ENCODE results near the gene PPP2R1B.
"Not testable (repeated sequence)": the region's sequence is repeated elsewhere in the genome, so short reads cannot be mapped to it uniquely, and the experiment has no call there.

Gene PPP2R1B

DNA sequence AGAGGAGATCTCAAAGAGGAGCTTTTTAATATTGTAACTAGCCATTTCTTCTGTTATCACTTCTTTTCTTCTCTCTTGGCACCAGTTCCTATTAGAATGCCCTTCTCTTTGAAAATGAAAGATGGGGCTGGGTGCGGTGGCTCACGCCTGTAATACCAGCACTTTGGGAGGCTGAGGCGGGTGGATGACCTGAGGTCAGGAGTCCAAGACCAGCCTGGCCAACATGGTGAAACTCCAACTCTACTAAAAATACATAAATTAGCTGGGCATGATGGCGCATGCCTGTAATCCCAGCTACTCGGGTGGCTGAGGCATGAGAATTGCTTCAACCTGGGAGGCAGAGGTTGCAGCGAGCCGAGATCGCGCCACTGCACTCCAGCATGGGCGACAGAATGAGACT is 18.1 kb upstream of the PPP2R1B start:
- in situ Hi-C loops (cut with MboI; ENCODE audit: low sequenced_read_pairs): not testable (repeated sequence)

DNA sequence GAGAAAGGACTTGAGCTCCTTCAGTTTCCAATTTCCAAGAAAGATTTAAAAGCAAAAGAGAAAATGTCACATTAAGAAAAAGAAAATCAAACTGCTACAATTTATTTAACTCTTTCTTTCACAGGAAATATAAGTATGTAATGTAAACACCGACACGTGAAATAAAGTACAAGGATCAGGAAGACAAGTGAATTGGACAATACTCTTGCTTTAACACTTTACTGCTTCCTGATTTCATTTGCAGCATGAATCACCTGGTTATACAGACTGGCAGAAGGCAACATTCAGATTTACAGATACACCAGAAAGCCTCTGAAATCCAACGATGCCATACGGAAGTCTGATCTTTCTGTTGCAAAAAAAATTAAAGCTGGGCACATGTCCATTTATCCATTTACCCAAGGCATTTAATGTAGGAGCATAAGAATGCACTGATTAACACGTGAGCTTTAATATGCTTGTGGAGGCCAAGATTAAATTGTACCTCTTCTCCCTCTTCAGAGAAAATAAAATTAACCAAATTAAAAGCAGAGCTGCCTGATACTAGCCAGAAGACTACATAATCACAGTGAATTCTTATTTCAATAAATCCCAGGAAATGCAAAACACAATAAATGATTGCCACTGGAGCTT is 16.0 kb upstream of the PPP2R1B start:
- in situ Hi-C loops (cut with MboI; ENCODE audit: low sequenced_read_pairs): no loop called here

DNA sequence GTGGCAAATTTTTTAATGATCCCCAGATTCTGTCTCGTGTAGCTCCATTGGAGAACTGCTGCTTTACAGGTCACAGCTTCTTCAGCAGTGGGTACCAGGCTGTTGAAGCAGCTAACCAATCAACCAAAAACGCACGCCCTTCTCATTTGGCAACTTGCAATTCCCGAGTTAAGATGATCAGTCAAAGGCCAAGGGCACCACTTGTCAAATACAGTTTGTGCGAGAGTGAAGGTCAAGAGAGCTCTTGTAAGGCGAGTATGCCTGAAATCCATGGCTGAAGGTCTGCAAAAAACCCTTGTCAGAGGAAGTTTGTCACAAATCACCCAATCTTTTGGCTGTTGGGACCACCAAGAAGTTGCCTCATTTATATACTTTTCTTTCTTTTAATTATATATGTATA is 12.9 kb upstream of the PPP2R1B start:
- in situ Hi-C loops (cut with MboI; ENCODE audit: low sequenced_read_pairs): loop anchor here (10.0 kb wide), 1 partner anchor 194 kb away; no protein-coding TSS in a partner anchor

DNA sequence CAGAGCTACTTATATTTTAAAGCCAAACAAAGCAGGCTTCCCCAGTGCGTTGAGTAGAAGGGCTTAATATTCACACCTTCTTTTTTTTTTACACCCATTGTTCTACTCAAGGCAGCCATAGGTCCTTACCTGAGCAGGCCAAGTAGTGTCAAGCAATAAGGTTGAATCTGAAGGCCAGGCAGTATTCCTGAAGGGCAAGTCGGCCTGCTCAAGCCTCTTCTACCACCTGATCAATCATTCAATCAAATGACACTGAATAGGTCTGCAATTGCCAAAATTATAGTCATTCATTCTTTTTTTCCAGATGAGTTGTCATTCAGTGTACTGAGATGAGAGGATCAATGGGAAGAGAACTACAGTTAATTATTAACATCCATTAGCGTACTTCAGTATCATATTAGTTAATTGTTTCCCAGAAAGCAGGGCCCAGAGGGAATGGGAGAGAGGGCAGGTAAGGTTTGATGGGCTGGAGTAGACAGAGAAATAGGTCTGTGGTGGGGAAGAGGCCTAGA is 11.9 kb upstream of the PPP2R1B start:
- in situ Hi-C loops (cut with MboI; ENCODE audit: low sequenced_read_pairs): loop anchor here (10.0 kb wide), 1 partner anchor 193 kb away; no protein-coding TSS in a partner anchor

DNA sequence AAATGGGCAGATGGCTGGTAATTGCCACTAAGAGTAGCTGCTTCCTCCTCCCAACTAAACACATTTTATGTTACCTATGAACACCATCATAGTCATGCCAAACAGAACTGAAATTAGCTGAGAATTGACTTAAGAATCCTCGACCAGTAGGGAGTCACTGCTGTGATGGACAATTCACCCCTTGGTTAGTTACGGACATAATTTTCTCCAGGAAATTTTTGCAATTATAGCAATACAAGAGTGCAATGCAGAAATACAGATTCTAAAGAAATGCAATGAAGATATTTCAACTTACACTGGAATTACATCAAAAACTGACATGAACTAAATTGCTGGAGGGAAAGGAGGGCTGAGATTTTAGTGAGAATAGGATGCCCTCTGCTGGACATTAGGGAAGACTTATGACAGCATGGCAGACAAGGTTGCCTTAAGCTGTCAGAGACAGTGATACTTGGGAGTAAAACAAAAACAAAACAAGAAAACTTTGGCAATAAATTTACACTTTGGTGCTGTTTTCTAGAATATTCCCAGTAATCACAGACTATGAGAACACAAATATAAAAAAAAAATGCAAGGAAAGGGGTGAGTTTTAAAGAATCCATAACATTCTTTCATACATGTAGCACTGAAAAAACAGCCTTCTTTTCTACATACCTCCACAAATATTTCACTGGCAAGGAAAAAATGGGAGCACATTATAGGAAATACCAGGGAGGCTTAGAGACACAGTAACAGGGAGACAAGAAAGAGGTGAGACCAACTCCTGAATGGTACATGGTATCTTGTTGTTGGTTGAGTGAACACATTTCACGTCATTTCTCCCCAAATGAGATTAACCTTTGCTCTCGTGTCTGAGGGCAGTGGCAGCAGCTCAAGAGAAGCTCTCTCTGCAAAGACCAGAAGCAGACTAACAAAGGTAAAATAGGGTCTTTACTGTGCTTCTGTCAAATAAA is 11.2 kb upstream of the PPP2R1B start:
- in situ Hi-C loops (cut with MboI; ENCODE audit: low sequenced_read_pairs): loop anchor here (10.0 kb wide), 1 partner anchor 193 kb away; no protein-coding TSS in a partner anchor

DNA sequence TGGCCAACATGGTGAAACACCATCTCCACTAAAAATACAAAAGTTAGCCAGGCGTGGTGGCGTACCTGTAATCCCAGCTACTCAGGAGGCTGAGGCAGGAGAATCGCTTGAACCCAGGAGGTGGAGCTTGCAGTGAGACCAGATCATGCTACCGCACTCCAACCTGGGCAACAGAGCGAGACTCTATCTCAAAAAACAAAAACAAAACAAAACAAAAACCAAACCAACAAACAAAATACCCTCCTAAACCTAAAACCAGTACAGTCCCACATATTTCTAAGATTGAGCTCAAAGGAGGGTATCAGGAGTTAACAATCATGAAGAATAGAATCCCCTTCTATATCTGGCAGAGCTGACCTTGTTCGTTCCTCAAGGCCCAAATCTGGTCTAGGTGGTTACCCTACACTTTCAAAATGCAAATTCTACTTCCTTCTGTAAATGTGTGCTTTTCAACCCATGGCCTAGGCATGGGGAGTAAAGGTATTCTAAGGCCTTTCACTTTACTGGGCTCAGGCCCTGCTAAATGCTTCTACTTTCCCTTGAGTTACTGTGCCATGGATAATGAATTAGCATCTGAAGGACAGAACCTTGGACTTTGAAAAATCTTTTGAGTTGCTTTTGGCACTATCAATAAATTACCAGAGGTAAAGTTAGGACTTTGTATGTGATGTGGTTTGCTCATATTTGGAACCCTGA is 10.4 kb upstream of the PPP2R1B start:
- in situ Hi-C loops (cut with MboI; ENCODE audit: low sequenced_read_pairs): loop anchor here (10.0 kb wide), 1 partner anchor 192 kb away; no protein-coding TSS in a partner anchor

DNA sequence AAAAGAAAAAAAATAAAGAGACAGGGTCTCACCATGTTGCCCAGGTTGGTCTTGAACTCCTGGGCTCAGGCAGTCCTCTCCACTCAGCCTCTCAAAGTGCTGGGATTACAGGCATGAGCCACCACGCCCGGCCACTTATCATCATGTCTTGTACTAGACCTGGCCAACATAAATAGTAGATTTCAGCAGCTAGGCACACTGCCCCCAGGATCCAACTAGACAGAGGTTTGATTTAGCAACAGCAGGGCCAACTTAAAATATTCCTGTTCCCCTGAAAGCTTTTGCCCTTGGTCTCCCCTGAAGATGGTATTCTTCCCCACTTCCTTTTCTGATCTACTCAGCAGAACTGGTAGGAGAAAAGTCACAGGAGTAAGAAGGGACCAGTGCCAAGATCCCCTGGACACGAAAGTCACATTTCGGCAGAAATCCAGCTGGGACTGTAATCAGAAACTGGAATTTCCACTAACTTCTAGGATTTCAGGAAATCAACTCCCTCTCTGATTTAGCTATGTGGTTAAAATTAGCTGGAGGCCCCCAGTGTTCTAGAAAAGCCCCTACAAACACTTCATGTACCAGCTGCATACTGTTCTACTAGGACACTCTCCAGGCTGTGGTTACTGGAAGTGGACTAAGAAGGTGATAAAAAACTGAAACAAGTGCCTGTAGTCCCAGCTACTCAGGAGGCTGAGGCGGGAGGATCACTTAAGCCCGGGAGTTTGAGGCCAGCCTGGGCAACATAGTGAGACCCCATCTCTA is 8.9 kb upstream of the PPP2R1B start:
- in situ Hi-C loops (cut with MboI; ENCODE audit: low sequenced_read_pairs): loop anchor here (10.0 kb wide), 1 partner anchor 190 kb away; no protein-coding TSS in a partner anchor

DNA sequence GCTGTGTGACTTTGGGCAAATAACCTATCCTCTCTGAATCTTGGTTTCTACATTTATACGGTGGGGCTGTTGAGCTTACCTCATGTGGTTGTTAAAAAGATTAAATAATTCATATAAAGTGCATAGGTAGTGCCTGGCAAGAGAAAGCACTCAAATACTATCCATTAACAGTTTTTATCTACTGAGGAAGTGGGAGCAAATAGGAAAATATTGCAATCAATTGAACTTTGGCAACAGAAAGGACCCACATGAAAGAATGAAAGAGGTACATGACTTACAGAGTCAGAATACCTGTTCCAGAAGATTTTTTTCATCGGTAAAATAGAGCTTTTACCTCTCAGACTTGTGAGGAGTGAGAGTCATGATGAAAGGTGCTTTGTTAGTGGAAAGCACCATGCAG is 6.3 kb upstream of the PPP2R1B start:
- in situ Hi-C loops (cut with MboI; ENCODE audit: low sequenced_read_pairs): loop anchor here (10.0 kb wide), 1 partner anchor 188 kb away; no protein-coding TSS in a partner anchor

DNA sequence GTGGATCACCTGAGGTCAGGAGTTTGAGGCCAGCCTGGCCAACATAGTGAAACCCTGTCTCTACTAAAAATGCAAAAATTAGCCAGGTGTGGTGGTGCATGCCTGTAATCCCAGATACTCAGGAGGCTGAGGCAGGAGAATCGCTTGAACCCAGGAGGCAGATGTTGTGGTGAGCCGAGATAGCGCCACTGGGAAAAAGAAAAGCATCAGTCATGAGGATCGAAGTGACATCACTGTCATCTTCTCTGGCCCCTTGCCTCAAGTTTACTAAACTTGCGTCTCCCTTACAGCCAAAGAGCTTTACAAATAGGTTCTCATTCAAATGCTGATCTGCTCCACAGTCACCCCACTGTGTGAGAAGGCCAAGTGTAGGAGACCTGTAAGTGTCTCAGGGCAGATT is 5.0 kb upstream of the PPP2R1B start:
- in situ Hi-C loops (cut with MboI; ENCODE audit: low sequenced_read_pairs): loop anchor here (10.0 kb wide), 1 partner anchor 186 kb away; no protein-coding TSS in a partner anchor

DNA sequence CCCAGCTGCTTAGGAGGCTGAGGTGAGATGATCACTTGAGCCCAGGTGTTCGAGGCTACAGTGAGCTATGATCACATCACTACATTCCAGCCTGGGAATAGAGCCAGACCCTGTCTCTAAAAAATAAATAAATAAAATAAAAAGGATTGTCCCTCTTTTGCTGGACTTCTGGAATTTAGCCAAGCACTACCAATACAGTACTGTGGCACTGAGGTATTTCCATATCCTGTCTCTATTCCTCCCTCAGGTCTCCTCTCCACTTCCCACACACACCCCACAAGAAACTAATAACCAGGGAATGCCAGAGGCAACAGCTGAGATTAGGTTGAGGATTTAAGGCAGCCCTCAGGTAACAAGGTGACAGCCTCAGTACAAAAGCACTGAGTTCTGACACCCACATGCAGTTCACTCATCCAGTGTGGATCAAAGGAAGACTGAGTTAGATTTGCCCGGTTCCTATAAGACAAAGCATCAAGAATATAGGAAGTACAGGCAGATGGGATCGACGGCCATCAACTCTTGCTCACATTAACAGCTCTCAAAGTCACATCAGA is 4.5 kb upstream of the PPP2R1B start:
- in situ Hi-C loops (cut with MboI; ENCODE audit: low sequenced_read_pairs): loop anchor here (10.0 kb wide), 1 partner anchor 186 kb away; no protein-coding TSS in a partner anchor

DNA sequence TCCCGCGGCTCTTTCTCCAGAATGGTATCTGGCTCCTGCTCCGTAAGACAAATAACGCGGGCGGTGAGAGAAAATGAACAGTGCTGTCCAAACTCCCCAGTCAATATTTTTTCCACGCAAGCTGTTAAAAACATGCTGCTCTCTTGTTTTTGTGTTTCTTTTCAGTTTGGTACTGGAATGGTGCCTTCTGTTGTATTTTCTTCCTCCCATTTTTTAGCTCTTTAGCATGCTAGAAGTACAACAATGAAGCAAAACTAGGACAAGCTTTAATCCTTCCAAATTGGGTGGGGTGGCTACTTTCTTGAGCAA is 599 bp upstream of the PPP2R1B start:
- in situ Hi-C loops (cut with MboI; ENCODE audit: low sequenced_read_pairs): loop anchor here (10.0 kb wide), 1 partner anchor 162 kb away; the partner anchor contains the start of gene SIK2

DNA sequence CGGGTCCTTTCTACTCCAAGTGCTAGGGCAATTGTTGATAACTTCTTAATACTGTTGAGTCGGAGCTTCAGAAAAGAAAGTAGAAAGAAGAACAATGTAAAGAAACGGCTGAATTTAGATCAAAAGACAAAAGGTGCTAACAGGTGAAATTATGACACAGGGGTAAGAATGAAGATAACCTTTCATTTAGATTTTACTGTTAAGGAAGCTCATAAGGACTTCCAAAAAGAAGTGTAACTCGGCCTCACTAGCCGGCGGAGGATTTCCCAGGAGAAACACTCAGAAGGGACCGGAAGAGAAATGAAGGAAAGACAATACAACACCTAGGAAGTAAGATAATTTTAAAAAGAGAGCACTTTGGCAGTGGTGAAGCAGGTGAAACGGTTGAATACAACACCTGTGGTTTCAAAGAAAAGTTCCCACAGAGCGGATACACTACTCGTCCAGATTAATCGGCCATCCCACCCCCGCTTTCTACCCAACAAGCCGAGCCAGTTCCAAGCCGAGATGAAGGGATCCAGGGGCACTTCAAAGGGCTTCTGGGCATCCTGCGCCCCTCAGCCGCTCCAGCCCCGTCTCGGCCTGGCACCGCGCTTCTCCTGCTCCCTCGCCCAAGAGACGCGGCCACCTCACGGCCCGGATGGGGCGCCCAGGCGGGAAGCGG is 737 bp downstream of the PPP2R1B start:
- in situ Hi-C loops (cut with MboI; ENCODE audit: low sequenced_read_pairs): loop anchor here (10.0 kb wide), 1 partner anchor 161 kb away; the partner anchor contains the start of gene SIK2

DNA sequence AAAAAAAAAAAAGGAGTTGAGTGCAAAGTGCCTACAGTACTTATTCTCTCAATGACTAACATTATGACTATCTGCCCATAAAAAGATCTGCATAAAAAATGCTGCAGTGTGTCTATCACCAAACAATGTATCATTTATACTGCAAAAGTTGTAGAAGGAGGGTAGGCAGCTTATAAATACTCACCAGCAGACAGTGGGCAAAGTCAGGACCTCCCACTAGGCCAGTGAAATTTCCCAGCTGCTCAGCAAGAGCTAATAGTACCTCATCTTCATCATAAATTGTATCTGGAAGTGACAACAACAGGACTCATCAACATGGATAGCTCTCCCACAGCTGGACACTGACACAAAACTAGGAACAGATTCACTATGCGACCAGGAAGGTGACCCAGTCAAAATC is 1.6 kb downstream of the PPP2R1B start:
- in situ Hi-C loops (cut with MboI; ENCODE audit: low sequenced_read_pairs): loop anchor here (10.0 kb wide), 1 partner anchor 160 kb away; the partner anchor contains the start of gene SIK2

DNA sequence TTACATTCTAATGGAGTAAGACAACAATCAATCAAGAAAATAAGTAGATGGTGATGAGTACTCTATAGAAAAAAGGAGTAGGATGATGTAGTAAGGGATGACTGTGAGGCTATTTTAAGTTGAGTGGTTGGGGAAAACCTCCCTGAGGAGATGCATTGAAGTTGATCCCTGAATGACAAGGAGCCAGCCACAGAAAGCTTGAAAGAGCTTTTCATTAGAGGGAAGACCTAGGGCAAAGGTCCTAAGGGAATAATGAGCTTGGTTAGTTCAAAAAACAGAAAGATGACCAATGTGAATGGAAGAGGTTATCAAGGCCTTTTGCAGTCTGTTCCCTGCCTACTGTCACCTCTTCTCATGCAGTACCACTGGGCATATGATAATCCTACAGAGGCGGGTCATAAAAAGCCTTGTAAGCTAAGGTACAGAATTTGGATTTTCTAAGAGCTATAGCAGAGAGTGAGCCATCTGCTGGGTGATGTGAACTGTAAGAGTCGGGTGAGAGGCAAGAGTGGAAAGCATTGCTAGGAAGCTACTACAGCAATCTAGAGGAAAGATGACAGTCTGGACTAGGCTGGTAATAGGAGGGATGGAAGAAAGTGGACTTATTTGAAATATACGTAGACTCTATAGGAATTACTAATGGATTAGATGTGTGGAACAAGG is 3.1 kb downstream of the PPP2R1B start:
- in situ Hi-C loops (cut with MboI; ENCODE audit: low sequenced_read_pairs): loop anchor here (10.0 kb wide), 1 partner anchor 158 kb away; the partner anchor contains the start of gene SIK2

DNA sequence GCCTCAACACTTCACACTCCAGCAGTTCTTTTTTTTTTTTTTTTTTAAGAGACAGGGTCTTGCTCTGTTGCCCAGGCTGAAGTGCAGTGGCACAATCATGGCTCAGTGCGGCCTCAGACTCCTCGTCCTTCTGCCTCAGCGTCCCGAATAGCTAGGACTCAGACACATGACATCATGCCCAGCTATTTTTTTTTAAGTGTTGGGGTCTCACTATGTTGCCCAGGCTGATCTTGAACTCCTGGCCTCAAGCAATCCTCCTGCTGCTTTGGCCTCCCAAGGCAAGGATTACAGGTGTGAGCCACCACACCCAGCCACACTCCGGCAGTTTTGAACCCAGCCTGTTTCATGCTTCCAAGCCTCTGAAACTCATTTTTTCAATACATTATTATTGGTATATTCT is 3.7 kb downstream of the PPP2R1B start:
- in situ Hi-C loops (cut with MboI; ENCODE audit: low sequenced_read_pairs): loop anchor here (10.0 kb wide), 1 partner anchor 158 kb away; the partner anchor contains the start of gene SIK2

DNA sequence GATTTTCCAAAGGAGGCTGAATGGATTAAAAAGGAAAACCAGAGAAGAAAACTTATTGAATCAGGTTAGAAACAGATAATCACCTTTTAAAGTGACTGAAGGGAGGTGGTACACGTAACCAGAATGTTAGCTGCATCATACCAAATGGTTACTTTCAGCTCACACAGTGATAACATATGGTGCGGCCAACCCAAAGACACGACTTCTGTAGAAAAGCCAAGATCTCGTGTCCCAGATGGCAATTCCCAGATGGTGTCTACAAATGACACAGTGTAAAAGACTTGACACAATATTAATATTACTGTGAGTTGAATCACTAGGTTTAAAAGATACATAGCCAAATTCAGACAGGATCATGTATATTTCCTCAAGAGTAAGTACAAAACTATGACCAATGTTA is 5.2 kb downstream of the PPP2R1B start:
- in situ Hi-C loops (cut with MboI; ENCODE audit: low sequenced_read_pairs): loop anchor here (10.0 kb wide), 1 partner anchor 156 kb away; the partner anchor contains the start of gene SIK2

DNA sequence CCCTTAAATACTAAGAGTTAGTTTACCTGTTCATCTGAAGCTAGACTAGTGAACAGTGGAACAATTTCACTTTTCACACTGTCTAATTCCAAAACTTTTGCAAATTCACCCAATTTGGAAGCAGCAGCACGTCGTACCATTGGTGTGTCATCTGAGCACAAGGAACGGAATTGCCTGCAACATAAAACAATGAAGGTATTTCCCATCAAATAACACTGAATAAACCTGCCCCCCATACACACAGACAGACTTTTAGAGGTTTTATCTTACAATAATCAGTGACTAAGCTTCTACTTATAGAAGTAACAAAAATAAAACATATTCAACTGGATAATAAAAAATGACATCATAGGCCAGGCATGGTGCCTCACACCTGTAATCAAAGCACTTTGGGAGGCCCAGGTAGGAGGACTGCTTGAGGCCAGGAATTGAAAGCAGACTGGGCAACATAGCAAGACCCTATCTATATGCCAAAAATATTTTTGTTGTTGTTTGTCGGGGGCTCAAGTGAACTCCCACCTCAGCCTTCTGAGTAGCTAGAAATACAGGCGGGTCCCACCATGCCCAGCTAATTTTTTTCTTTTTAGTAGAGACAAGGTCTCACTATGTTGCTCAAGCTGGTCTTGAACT is 6.3 kb downstream of the PPP2R1B start:
- in situ Hi-C loops (cut with MboI; ENCODE audit: low sequenced_read_pairs): loop anchor here (10.0 kb wide), 1 partner anchor 155 kb away; the partner anchor contains the start of gene SIK2

DNA sequence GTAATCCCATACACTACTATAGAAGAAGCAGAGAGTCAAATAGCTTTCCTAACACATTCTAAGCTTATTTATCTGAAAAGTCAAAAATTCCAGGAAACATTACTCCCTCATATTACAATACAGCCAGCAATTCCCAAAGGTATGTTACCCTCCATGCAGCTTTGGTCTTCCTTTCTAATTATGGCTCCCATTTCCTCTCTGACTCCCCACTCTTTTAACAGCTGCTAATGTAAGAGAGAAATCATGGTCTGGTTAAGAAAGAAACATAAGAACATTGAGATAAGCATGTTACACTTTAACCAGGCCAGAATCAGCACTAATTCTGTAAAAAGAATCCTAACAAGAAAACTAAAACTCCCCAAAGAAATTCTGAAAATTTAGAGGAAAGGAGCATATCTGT is 6.8 kb downstream of the PPP2R1B start:
- in situ Hi-C loops (cut with MboI; ENCODE audit: low sequenced_read_pairs): no loop called here

All from HL-60/S4 treated with phorbol 12-myristate 13-acetate at 8.2 ng/mL for 4 days and 3 days (cell line).